HG02610 (cell line): Measurements from ENCODE around the gene ADAM10.

Source experiments
- ATAC-seq: cut with Tn5 transposase; IDR thresholded peaks from one replicate; pipeline ENCODE4 v1.9.1; 2021; ENCODE audit warnings: mild to moderate bottlenecking, moderate library complexity; ENCODE audit not compliant: unreplicated experiment

Gene ADAM10

DNA sequence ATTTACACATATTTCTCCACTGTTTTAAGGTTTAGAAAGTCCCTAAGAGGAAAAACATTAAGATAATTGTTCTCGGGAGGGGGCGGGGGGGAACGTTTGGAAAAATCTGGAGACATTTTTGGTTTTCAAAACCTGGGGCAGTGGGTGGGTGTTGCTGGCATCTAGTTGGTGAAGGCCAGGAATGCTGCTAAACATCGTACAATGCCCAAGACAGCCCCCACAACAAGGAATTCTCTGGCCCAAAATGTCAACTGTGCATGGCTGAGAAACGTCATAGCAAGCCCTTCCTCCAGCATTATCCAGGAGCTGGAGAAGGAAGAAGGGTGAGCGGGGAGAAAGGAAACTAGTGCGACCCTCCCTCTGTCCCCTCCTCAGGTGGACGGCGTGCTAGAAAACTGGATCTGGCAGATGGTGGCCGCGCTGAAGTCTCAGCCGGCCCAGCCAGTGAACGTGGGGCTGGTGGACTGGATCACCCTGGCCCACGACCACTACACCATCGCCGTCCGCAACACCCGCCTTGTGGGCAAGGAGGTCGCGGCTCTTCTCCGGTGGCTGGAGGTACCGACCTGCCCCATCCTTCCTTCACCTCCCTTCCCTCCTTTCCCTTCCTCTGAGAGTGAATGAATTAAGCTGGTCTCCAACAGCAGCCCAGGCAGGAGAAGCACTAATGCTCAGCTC is 208.0 kb downstream of the ADAM10 start:
- ATAC-seq = no peak

- ATAC-seq = no peak
Measured at GRCh38 chr15:58539548-58539947, 210.0 kb downstream of the ADAM10 start.

DNA sequence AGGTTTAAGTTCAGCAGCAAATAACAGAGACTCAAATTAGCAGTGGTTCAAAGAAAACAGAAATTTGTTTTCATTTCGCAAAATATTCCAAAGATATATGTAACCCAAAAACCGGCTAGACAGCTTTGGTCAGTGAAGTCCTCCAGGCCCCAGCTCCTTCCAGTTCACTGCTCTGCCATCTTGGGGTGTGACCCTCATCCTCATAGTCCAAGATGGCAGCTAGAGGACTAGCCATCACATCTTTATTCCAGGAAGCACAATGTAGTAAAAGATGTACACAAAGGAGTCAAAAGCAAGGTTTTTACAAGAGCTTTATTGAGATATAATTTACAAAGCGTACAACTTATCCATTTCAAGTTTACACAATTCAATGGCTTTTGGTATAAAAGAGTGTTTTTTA is 210.6 kb downstream of the ADAM10 start:
- no peak for ATAC-seq
